SU-DHL-6 (cell line): ENCODE results near the gene PRDM5.

ENCODE experiments used
- H2AFZ ChIP-seq: fragments of 200-600 bp; sonication (generic); 2 replicates; pipeline ENCODE4 v1.6.1; 2014; ENCODE audit warnings: low read depth, mild to moderate bottlenecking, moderate library complexity, mixed read lengths, antibody characterized with exemption, low read length; ENCODE audit not compliant: severe bottlenecking
- H3F3A ChIP-seq: fragments of 200-600 bp; shearing (Covaris generic); 2 replicates; pipeline ENCODE4 v1.6.0; 2016; ENCODE audit warnings: antibody characterized with exemption, mild to moderate bottlenecking; ENCODE audit not compliant: insufficient read depth
- H3K27ac ChIP-seq: fragments of 200-600 bp; sonication (generic); 2 replicates; pipeline ENCODE4 v1.5.1; 2016; ENCODE audit warnings: low read depth, mild to moderate bottlenecking, low read length, moderate library complexity, mixed read lengths
- H3K27me3 ChIP-seq: fragments of 200-600 bp; sonication (generic), shearing (Covaris generic); 2 replicates; pipeline ENCODE4 v1.6.0; 2014; ENCODE audit warnings: mild to moderate bottlenecking, low read length
- H3K36me3 ChIP-seq: fragments of 200-600 bp; sonication (generic); 2 replicates; pipeline ENCODE4 v1.6.1; 2014; ENCODE audit warnings: mild to moderate bottlenecking, low read length, mixed read lengths
- H3K4me2 ChIP-seq: fragments of 300-600, 200-600 bp; shearing (Covaris generic), sonication (generic); 2 replicates; pipeline ENCODE4 v1.6.0; 2014; ENCODE audit warnings: low read length, low read depth, mild to moderate bottlenecking; ENCODE audit not compliant: poor library complexity, severe bottlenecking
- H3K4me3 ChIP-seq: fragments of 200-600 bp; sonication (generic); 2 replicates; pipeline ENCODE4 v1.5.1; 2014; ENCODE audit warnings: antibody characterized with exemption, low read length, mild to moderate bottlenecking, mixed read lengths; ENCODE audit not compliant: insufficient read depth, poor library complexity, severe bottlenecking
- H3K79me2 ChIP-seq: fragments of 200-600 bp; sonication (generic); 2 replicates; pipeline ENCODE4 v1.6.1; 2014; ENCODE audit warnings: mild to moderate bottlenecking, low read length, moderate library complexity; ENCODE audit not compliant: insufficient read depth
- H3K9ac ChIP-seq: fragments of 200-600 bp; sonication (generic); 2 replicates; pipeline ENCODE4 v1.7.0; 2014; ENCODE audit warnings: mild to moderate bottlenecking, low read length
- H3K9me2 ChIP-seq: fragments of 200-600 bp; sonication (generic); replicated peaks from 2 replicates; pipeline ENCODE4 v1.6.1; 2014; ENCODE audit warnings: low read length; ENCODE audit not compliant: insufficient read depth
- H3K9me3 ChIP-seq: fragments of 200-600 bp; sonication (generic); 2 replicates; pipeline ENCODE4 v1.6.1; 2014; ENCODE audit warnings: low read length, mixed read lengths; ENCODE audit not compliant: insufficient read depth
- H4K20me1 ChIP-seq: fragments of 200-600 bp; sonication (generic); 2 replicates; pipeline ENCODE4 v1.6.1; 2014; ENCODE audit warnings: low read depth, mild to moderate bottlenecking, antibody characterized with exemption, low read length, moderate library complexity, mixed read lengths
- CTCF ChIP-seq: fragments of 200-600 bp; sonication (generic); IDR thresholded peaks from one replicate; pipeline ENCODE4 v1.5.1; 2017; ENCODE audit warnings: antibody characterized with exemption, mild to moderate bottlenecking, low read length, moderate library complexity; ENCODE audit not compliant: insufficient read depth, poor library complexity, severe bottlenecking
- EZH2phosphoT487 ChIP-seq: fragments of 200-600 bp; sonication (generic), shearing (Covaris generic); conservative IDR thresholded peaks from 2 replicates; pipeline ENCODE4 v1.6.1; 2018; ENCODE audit warnings: mild to moderate bottlenecking, antibody characterized with exemption, low read length, moderate library complexity, mixed read lengths

Gene PRDM5

GRCh38 chr4:120857312-120857711 lies 65.2 kb downstream of the PRDM5 start:
- Histone ChIP-seq H3F3A (no peaks in the 10 kb centered on the region), H4K20me1 (no peaks in the 10 kb centered on the region), H3K9me2 (no peaks in the 10 kb centered on the region), H3K79me2 (no peaks in the 10 kb centered on the region), H3K4me2 (no peak overlapping the region), H3K9me3 (no peaks in the 10 kb centered on the region), H2AFZ (no peak overlapping the region), H3K9ac (no peak overlapping the region), H3K36me3 (no peaks in the 10 kb centered on the region), H3K4me3 (no peak overlapping the region), H3K27ac (no peak overlapping the region), H3K27me3 (no peaks in the 10 kb centered on the region)
- TF ChIP-seq EZH2phosphoT487 (no peak), CTCF (no peak)

- no peak overlapping the region for H3K9ac ChIP-seq
Observed at GRCh38 chr4:120856294-120856693, 66.2 kb downstream of the PRDM5 start.

GRCh38 chr4:120855307-120856001 lies 67.1 kb downstream of the PRDM5 start:
- Histone ChIP-seq H3K9me2 (no peaks in the 10 kb centered on the region), H3K79me2 (no peaks in the 10 kb centered on the region), H4K20me1 (no peaks in the 10 kb centered on the region), H3K27ac (no peak overlapping the region), H3K27me3 (no peaks in the 10 kb centered on the region), H3K4me3 (no peak overlapping the region), H3K4me2 (no peak overlapping the region), H3K36me3 (no peaks in the 10 kb centered on the region), H3F3A (no peaks in the 10 kb centered on the region), H2AFZ (no peak overlapping the region), H3K9ac (no peak overlapping the region), H3K9me3 (no peaks in the 10 kb centered on the region)
- TF ChIP-seq EZH2phosphoT487, result no peak

More at GRCh38 chr4:120856294-120856693, 66.2 kb downstream of the PRDM5 start:
- H3K9me2 ChIP-seq, result no peaks in the 10 kb centered on the region
- H4K20me1 ChIP-seq, result no peaks in the 10 kb centered on the region
- H3K4me2 ChIP-seq, result no peak overlapping the region
- no peak for TF ChIP-seq EZH2phosphoT487
- TF ChIP-seq CTCF, result no peak
- H3K9me3 ChIP-seq, result no peaks in the 10 kb centered on the region
- no peak overlapping the region for H2AFZ ChIP-seq
- no peaks in the 10 kb centered on the region for H3K27me3 ChIP-seq
- no peaks in the 10 kb centered on the region for H3K79me2 ChIP-seq
- H3K36me3 ChIP-seq, result no peaks in the 10 kb centered on the region
- H3K27ac ChIP-seq, result no peak overlapping the region
- no peaks in the 10 kb centered on the region for H3F3A ChIP-seq
- H3K4me3 ChIP-seq, result no peak overlapping the region

- Histone ChIP-seq H3K4me2 (no peak overlapping the region), H4K20me1 (no peaks in the 10 kb centered on the region), H3K27ac (no peak overlapping the region), H3K9me3 (no peaks in the 10 kb centered on the region), H3K4me3 (no peak overlapping the region), H3K79me2 (no peaks in the 10 kb centered on the region), H3K9me2 (no peaks in the 10 kb centered on the region), H2AFZ (no peak overlapping the region), H3K9ac (no peak overlapping the region), H3F3A (no peaks in the 10 kb centered on the region), H3K27me3 (no peaks in the 10 kb centered on the region), H3K36me3 (no peaks in the 10 kb centered on the region)
- TF ChIP-seq EZH2phosphoT487, result no peak
- TF ChIP-seq CTCF, result no peak
Observed at GRCh38 chr4:120853161-120853935, 69.2 kb downstream of the PRDM5 start.
